Measurements from ENCODE around the gene SLC7A14. TPM values are rescaled to one million over a fixed set of nuclear protein-coding genes. Genes with fewer than 3 reads are reported as not detected.

Gene SLC7A14
- total and polyA plus RNA-seq, 8 donors = 0.27 to 0.82 (median 0.44) TPM; not detected in 2

- DNase-seq (no peak), ATAC-seq (no peak)
- H3K4me3 ChIP-seq = no peak overlapping the region
- no peak overlapping the region for H3K27ac ChIP-seq
- H3K36me3 ChIP-seq = no peaks in the 10 kb centered on the region
- no peaks in the 10 kb centered on the region for H3K9me3 ChIP-seq
- TF ChIP-seq CTCF (IDR thresholded peaks at IDR 0.05) = no peak
- H3K4me1 ChIP-seq = no peaks in the 10 kb centered on the region
- intact Hi-C loops (cut with DNase I) = no loop called here
- H3K27me3 ChIP-seq = no peaks in the 10 kb centered on the region
Observed at GRCh38 chr3:170485294-170485693, 100.6 kb downstream of the SLC7A14 start.

- H3K4me1 ChIP-seq = no peaks in the 10 kb centered on the region
- H3K27me3 ChIP-seq = no peaks in the 10 kb centered on the region
- H3K4me3 ChIP-seq = no peak overlapping the region
- no peak for DNase-seq
- H3K9me3 ChIP-seq = no peaks in the 10 kb centered on the region
- no peak overlapping the region for H3K27ac ChIP-seq
- TF ChIP-seq CTCF (IDR thresholded peaks at IDR 0.05) = no peak
- intact Hi-C loops (cut with DNase I) = no loop called here
- H3K36me3 ChIP-seq = no peaks in the 10 kb centered on the region
- ATAC-seq = no peak
Observed at GRCh38 chr3:170484869-170485268, 101.0 kb downstream of the SLC7A14 start.

GRCh38 chr3:170483485-170484262, 102.2 kb downstream of the SLC7A14 start:
- no peaks in the 10 kb centered on the region for H3K27me3 ChIP-seq
- no peak overlapping the region for H3K4me3 ChIP-seq
- intact Hi-C loops (cut with DNase I) = no loop called here
- ATAC-seq (no peak), DNase-seq (no peak)
- no peak for TF ChIP-seq CTCF (IDR thresholded peaks at IDR 0.05)
- H3K36me3 ChIP-seq = no peaks in the 10 kb centered on the region
- no peaks in the 10 kb centered on the region for H3K4me1 ChIP-seq
- no peak overlapping the region for H3K27ac ChIP-seq
- H3K9me3 ChIP-seq = no peaks in the 10 kb centered on the region

GRCh38 chr3:170482199-170482598, 103.7 kb downstream of the SLC7A14 start:
- Histone ChIP-seq H3K4me1 (no peaks in the 10 kb centered on the region), H3K36me3 (no peaks in the 10 kb centered on the region)

GRCh38 chr3:170480111-170480510, 105.8 kb downstream of the SLC7A14 start:
- H3K36me3 ChIP-seq = no peaks in the 10 kb centered on the region
- no peak for TF ChIP-seq CTCF (IDR thresholded peaks at IDR 0.05)
- no peaks in the 10 kb centered on the region for H3K4me1 ChIP-seq
- H3K4me3 ChIP-seq = no peak overlapping the region
- H3K9me3 ChIP-seq = no peaks in the 10 kb centered on the region
- H3K27me3 ChIP-seq = no peaks in the 10 kb centered on the region
- intact Hi-C loops (cut with DNase I) = no loop called here
- DNase-seq = no peak
- H3K27ac ChIP-seq = no peak overlapping the region
- no peak for ATAC-seq

More at GRCh38 chr3:170482199-170482598, 103.7 kb downstream of the SLC7A14 start:
- Histone ChIP-seq H3K4me3 (no peak overlapping the region), H3K27ac (no peak overlapping the region), H3K27me3 (no peaks in the 10 kb centered on the region), H3K9me3 (no peaks in the 10 kb centered on the region)
- no peak for ATAC-seq
- intact Hi-C loops (cut with DNase I) = no loop called here
- TF ChIP-seq CTCF (IDR thresholded peaks at IDR 0.05) = no peak
- DNase-seq = no peak

Data from left lung (tissue), 10 donors.